Fibroblast of mammary gland (primary cell): ENCODE results near the gene SCAI.
A peak's percentile ranks its signal among the peaks of the same experiment; 100 is the strongest.
"Not testable (repeated sequence)": the region's sequence is repeated elsewhere in the genome, so short reads cannot be mapped to it uniquely, and the experiment has no call there.

Experiments
- DNase-seq: peaks from one replicate; pipeline ENCODE4 v3.0.0-alpha.2; 2010; ENCODE audit warnings: low read depth
- H3K4me3 ChIP-seq: 2 replicates; pipeline ENCODE4 v1.5.1; 2011; ENCODE audit warnings: low read depth, mild to moderate bottlenecking, low read length, moderate library complexity; ENCODE audit not compliant: control insufficient read depth
- TF ChIP-seq, protein P1 (sequence below): conservative IDR thresholded peaks from 2 replicates; pipeline ENCODE4 v1.5.1; 2011; ENCODE audit warnings: low read depth, low read length, inconsistent platforms; ENCODE audit not compliant: control insufficient read depth, insufficient read depth

SCAI gene

DNA sequence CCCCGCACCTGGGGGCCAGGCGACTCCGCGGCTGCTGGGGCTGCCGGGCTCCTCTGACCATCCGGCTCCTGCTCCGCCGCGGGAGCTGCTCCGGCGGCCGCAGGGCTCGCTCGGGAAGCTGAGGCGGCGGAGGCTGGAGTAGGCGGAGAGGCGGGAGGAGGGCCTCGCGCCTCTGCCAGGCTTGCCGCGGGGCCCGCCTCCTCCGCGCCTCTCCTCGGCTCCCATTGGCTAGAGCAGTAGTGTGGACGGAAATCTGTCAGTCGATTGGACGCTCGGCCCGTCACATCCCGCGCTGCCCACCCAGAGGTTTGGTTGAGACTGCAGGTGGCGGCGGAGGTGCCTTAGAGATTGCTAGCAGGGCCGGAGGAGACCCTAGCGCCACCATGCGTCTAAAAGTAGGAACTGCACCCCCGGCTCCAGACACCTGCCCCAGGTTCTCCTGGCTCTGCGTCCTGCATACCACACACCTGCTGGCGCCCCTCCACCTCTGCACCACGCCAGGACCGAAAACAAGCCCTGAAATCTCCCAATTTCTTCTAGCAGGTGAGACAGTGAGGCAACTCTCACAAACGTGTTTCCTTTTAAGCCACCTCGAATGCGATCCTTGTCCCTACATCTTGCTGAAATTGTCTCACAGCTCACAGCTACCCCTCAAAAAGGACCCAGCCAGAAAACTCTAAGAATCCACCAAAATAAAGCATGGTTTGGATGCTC lies at the start of gene SCAI:
SCAI (minus strand) TSS at position 152 of the 714 bp plus-strand sequence; CDS start at position 61, 91 bp downstream.
- TF ChIP-seq, protein P1, sequence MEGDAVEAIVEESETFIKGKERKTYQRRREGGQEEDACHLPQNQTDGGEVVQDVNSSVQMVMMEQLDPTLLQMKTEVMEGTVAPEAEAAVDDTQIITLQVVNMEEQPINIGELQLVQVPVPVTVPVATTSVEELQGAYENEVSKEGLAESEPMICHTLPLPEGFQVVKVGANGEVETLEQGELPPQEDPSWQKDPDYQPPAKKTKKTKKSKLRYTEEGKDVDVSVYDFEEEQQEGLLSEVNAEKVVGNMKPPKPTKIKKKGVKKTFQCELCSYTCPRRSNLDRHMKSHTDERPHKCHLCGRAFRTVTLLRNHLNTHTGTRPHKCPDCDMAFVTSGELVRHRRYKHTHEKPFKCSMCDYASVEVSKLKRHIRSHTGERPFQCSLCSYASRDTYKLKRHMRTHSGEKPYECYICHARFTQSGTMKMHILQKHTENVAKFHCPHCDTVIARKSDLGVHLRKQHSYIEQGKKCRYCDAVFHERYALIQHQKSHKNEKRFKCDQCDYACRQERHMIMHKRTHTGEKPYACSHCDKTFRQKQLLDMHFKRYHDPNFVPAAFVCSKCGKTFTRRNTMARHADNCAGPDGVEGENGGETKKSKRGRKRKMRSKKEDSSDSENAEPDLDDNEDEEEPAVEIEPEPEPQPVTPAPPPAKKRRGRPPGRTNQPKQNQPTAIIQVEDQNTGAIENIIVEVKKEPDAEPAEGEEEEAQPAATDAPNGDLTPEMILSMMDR: peak; percentile 93
- H3K4me3 ChIP-seq: peak within 1 kb of the TSS; percentile 69
- peak; percentile 98 for DNase-seq

DNA sequence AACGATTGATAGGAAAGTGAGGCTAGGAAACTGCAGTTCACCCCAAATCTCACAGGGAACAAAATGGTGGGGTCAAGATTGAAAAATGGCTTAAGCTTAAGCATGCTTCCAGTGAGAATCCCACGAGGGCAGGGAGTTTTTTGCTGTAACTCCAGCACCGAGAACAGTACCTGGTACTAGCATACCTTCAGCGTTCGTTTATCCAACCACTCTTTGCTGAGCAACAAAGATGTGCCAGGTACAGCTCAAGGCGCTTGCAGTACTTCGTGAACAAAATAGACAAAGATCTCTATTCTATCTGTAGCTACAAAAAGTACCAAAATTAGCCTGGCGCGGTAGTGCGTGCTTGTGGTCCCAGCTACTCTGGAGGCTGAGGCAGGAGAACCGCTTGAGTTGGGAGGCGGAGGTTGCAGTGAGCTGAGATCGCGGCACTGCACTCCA lies 47.1 kb upstream of the SCAI start:
- H3K4me3 ChIP-seq: peak overlapping the region; percentile 95
- TF ChIP-seq, protein P1: no peak
- peak; percentile 18 for DNase-seq

DNA sequence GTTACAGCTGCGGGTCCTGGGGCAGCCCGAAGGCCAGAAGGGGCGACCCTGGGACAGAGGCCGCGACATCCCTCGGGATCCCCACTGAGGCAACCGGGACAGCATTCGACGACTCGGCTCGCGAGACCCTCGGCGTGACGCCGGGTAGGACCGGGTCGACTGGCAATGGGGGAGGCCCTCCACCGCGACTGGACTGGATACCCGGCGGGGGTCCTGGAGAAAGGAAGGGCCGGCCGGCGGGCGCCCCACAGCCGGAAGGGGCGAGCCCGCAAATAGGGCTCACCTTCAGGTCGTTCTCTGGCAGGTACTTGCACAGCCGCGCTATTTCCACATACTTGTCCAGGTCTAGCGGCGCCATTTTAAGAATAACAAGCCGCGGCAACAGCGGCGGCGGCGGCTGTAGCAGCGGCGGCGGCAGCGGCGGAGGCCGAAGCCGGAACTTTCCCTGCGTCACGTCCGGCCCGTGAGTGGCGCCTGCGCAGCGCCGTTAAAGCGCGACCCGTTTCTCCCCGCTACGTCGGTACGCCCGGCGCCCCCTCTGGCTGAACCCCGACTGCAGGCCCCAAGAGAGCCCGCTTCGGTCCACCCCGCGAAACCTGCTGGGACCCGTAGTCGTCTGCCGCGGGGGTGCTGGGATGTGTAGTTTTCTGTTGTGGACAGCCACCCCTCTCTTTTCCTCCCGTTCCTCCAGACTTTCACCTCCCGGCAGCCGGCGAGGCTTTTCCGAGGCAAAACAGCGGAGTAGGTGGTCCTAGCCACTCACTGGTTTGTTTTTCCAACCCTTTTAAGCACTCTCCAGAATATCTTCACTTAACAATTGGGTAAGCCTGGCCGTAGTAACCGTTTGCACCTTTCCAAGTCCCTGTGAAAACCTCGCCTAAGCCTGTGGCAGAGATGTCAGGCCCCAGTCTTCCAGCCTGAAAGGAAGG lies 46.3 kb upstream of the SCAI start, which contains the start of gene PPP6C:
PPP6C (minus strand) TSS at position 443 of the 929 bp plus-strand sequence; CDS start at position 358, 85 bp downstream.
- TF ChIP-seq, protein P1: peak; percentile 42
- peak within 1 kb of the TSS; percentile 95 for H3K4me3 ChIP-seq
- DNase-seq: peak; percentile 94

DNA sequence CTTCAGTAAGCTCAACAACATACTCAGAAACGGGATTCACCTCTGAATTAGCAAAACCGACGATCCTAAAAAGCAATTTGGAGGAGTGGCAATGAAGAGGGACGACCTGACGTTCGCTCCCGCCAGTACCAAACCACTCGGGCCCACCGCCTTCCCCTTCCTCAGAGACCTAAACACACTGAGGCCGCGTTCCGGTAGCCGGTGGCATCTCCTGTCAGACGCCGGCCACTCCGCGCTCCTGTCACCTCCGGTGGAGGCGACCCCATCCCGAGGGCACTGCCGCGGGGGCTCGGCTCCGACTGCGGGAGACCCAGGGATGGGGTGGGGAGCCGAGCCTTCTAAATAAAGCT lies 45.7 kb upstream of the SCAI start:
- no peak for DNase-seq
- H3K4me3 ChIP-seq: peak overlapping the region; percentile 95
- TF ChIP-seq, protein P1: no peak

DNA sequence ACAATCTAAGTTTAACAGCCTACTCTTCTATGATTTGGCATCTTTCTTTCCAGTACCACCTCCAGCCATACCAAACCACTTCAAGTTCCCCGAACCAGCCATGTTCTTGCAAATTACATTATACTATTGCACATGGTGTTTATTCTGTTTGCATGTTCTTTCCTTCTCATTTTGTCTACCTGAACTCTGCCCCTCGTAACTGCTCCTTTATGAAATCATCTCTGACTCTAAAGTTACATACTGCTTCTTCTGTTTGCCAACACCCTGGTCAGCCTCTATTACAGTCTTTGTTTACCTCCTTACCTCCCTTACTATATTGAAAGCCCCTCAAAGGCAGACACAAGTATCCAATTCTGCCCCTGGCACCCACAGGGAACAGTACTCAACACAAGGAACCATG lies 40.2 kb upstream of the SCAI start:
- no peak for DNase-seq
- no peak overlapping the region for H3K4me3 ChIP-seq
- TF ChIP-seq, protein P1: no peak

DNA sequence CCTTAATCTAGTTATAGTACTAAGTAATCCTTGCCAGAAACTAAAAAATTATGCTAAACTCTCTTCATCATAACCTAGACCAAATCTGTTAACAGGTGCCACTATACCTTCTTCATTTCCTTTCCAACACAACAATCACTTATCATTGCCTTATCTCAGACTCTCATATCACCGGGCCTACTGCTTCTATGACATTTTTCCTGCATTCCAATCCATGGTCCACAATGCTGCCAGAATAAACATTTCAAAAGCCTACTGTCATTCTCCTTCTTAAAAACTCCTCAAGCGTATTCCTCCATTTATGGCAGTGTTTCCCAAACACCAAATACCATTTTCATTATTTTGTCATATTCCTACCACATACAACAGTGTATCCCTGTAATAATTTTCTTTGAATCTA lies 39.7 kb upstream of the SCAI start:
- no peak overlapping the region for H3K4me3 ChIP-seq
- no peak for DNase-seq
- TF ChIP-seq, protein P1: no peak

DNA sequence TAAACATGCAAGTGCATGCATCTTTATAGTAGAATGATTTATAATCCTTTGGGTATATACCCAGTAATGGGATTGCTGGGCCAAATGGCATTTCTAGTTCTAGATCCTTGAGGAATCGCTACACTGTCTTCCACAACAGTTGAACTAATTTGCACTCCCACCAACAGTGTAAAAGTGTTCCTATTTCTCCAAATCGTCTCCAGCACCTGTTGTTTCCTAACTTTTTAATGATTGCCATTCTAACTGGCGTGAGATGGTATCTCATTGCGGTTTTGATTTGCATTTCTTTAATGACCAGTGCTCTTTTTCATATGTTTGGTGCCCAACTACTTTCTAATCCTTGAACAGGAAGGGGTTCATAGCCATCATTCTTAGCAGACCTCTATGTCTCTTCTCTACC lies 38.4 kb upstream of the SCAI start:
- not testable (repeated sequence) for H3K4me3 ChIP-seq, DNase-seq
